Peyer's patch (tissue), 4 donors: ENCODE measurements around the gene COL28A1. TPM values are rescaled to one million over a fixed set of nuclear protein-coding genes. Genes with fewer than 3 reads are reported as not detected.

ENCODE experiments used
- DNase-seq, 3 donors: peaks; one replicate each; pipeline ENCODE4 v3.0.0-alpha.2; 2017 to 2019
- H3K27ac ChIP-seq, 4 donors: fragments of 200-600 bp; sonication (generic); one replicate each; pipeline ENCODE4 v1.5.1; 2016 to 2019
- H3K27me3 ChIP-seq, 2 donors: fragments of 200-600 bp; sonication (generic); one replicate each; pipeline ENCODE4 v1.5.1; 2019
- H3K36me3 ChIP-seq, 3 donors: fragments of 200-600 bp; sonication (generic); one replicate each; pipeline ENCODE4 v1.5.1; 2016 to 2019
- H3K4me1 ChIP-seq, 4 donors: fragments of 200-600 bp; sonication (generic); one replicate each; pipeline ENCODE4 v1.5.1; 2016 to 2019
- H3K4me3 ChIP-seq, 4 donors: fragments of 200-600 bp; sonication (generic); 1 replicate in 3 of 4; 2 replicates in 1 of 4; pipeline ENCODE4 v1.5.1; 2016 to 2019; ENCODE audit warnings: mild to moderate bottlenecking in 1 of 4
- H3K9me3 ChIP-seq, 4 donors: fragments of 200-600 bp; sonication (generic); one replicate each; pipeline ENCODE4 v1.5.1; 2016 to 2019; ENCODE audit warnings: mild to moderate bottlenecking in 1 of 4
- POLR2A ChIP-seq, 2 donors: fragments of 450-650 bp; IDR thresholded peaks; one replicate each; pipeline ENCODE4 v1.5.1; 2017; ENCODE audit warnings: antibody characterized with exemption in 2 of 2, mild to moderate bottlenecking in 2 of 2, moderate library complexity in 2 of 2
- total RNA-seq, 4 donors: library from RNA; depleted of rRNA; stranded (reverse); fragments of >200 nt; gene quantifications; one replicate each; pipeline ENCODE4 v1.1.0, GENCODE V29; 2016
- TF ChIP-seq, protein P1 (sequence below), 6 experiments: fragments of 450-650 bp in 4 of 6; fragments of 200-600 bp in 2 of 6; sonication (generic) in 1 of 6; IDR thresholded peaks; one replicate each; pipeline ENCODE4 v1.5.1; 2017 to 2019; ENCODE audit warnings: antibody characterized with exemption in 6 of 6, mild to moderate bottlenecking in 3 of 6, moderate library complexity in 1 of 6

COL28A1 gene
- total RNA-seq, 4 donors from 2014 or later, result 1.4 to 5.8 (median 1.9) TPM

DNA sequence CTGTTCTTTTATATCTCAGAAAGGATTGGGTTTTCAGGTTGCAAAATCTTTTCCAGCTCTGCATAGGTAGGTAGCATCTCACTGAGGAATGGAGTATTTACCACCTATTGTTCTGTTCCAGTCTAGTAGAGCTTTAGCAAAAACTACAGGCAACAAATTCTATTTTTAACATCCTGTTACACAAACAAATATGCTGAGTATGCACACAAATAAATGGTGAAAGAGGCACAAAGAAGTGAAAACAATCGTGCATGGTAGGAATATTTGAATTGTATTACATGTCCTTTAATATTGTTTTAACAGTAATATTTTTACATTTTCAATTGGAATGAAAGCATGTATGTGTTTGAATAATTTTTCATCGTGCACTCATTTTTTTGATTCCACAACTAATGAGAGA, 16.5 kb upstream of the COL28A1 start:
- Histone ChIP-seq H3K27ac (no peak overlapping the region), H3K9me3 (no peaks in the 10 kb centered on the region), H3K36me3 (no peaks in the 10 kb centered on the region), H3K27me3 (no peaks in the 10 kb centered on the region), H3K4me3 (no peak overlapping the region), H3K4me1 (no peaks in the 10 kb centered on the region)
- no peak for DNase-seq
- TF ChIP-seq, protein P1, sequence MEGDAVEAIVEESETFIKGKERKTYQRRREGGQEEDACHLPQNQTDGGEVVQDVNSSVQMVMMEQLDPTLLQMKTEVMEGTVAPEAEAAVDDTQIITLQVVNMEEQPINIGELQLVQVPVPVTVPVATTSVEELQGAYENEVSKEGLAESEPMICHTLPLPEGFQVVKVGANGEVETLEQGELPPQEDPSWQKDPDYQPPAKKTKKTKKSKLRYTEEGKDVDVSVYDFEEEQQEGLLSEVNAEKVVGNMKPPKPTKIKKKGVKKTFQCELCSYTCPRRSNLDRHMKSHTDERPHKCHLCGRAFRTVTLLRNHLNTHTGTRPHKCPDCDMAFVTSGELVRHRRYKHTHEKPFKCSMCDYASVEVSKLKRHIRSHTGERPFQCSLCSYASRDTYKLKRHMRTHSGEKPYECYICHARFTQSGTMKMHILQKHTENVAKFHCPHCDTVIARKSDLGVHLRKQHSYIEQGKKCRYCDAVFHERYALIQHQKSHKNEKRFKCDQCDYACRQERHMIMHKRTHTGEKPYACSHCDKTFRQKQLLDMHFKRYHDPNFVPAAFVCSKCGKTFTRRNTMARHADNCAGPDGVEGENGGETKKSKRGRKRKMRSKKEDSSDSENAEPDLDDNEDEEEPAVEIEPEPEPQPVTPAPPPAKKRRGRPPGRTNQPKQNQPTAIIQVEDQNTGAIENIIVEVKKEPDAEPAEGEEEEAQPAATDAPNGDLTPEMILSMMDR (IDR thresholded peaks at IDR 0.05), result no peak
- no peak for TF ChIP-seq POLR2A (IDR thresholded peaks at IDR 0.05)

GRCh38 chr7:7550663-7551062, 15.0 kb upstream of the COL28A1 start:
- no peaks in the 10 kb centered on the region for H3K36me3 ChIP-seq
- H3K9me3 ChIP-seq, result no peaks in the 10 kb centered on the region
- no peak overlapping the region for H3K4me3 ChIP-seq
- H3K27ac ChIP-seq, result no peak overlapping the region
- no peak for DNase-seq
- TF ChIP-seq, protein P1 (IDR thresholded peaks at IDR 0.05), result no peak
- no peak for TF ChIP-seq POLR2A (IDR thresholded peaks at IDR 0.05)
- H3K4me1 ChIP-seq, result no peaks in the 10 kb centered on the region
- no peaks in the 10 kb centered on the region for H3K27me3 ChIP-seq

DNA sequence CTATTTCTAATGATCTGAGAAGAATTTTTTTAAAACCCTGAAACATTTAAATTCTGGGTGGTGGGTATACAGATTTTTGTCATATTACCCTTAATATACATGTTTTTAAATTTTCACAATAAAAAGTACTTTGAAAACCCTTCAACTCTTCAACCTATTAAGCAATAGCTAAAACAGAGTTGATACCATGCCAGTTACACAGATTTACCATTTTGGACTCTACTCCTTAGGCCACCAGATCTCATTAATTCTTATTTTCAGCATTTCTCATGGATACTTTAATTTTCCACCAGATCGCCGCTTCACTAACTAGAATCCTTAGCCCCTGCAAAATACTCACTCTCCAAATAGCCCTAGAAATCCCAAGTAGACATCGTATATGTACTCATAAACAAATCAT, 12.7 kb upstream of the COL28A1 start:
- H3K9me3 ChIP-seq, result no peaks in the 10 kb centered on the region
- H3K36me3 ChIP-seq, result no peaks in the 10 kb centered on the region
- no peak overlapping the region for H3K4me3 ChIP-seq
- no peak for TF ChIP-seq POLR2A (IDR thresholded peaks at IDR 0.05)
- H3K27me3 ChIP-seq, result no peaks in the 10 kb centered on the region
- DNase-seq, result no peak
- no peaks in the 10 kb centered on the region for H3K4me1 ChIP-seq
- no peak overlapping the region for H3K27ac ChIP-seq

DNA sequence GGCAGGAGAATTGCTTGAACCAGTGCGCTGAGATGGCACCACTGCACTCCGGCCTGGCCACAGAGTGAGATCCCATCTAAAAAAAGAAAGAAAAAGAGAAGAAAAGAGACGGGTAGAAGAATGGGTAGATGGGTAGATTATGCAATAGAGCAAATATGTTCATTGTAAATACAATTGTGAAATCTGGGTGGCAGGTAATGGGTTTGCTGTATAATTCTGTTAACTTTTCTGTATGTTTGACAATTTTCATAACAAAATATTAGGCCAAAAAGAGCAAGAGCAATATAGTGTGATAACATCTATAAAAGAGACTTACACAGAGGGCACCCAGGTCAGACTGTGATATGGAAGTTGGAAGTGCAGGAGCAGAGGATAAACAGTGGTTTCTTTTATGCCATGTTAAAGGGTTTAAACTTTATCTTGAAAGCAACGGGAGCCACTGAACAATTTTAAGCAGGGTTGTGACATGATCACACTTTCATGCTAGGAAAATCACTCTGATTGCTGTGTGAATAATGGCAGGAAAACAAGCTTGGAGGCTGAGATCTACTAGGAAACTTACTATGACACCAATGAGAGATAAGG, 6.7 kb upstream of the COL28A1 start:
- no peaks in the 10 kb centered on the region for H3K27me3 ChIP-seq
- no peaks in the 10 kb centered on the region for H3K4me1 ChIP-seq
- no peak overlapping the region for H3K27ac ChIP-seq
- no peaks in the 10 kb centered on the region for H3K9me3 ChIP-seq
- TF ChIP-seq POLR2A (IDR thresholded peaks at IDR 0.05), result no peak
- TF ChIP-seq, protein P1 (IDR thresholded peaks at IDR 0.05), result no peak
- no peak overlapping the region for H3K4me3 ChIP-seq
- DNase-seq, result no peak
- no peaks in the 10 kb centered on the region for H3K36me3 ChIP-seq

GRCh38 chr7:7539711-7540110, 4.0 kb upstream of the COL28A1 start:
- Histone ChIP-seq H3K36me3 (no peaks in the 10 kb centered on the region), H3K27me3 (no peaks in the 10 kb centered on the region), H3K9me3 (no peaks in the 10 kb centered on the region), H3K27ac (no peak overlapping the region), H3K4me3 (no peak overlapping the region), H3K4me1 (no peaks in the 10 kb centered on the region)
- no peak for DNase-seq
- TF ChIP-seq POLR2A (IDR thresholded peaks at IDR 0.05), result no peak
- TF ChIP-seq, protein P1 (IDR thresholded peaks at IDR 0.05), result no peak

DNA sequence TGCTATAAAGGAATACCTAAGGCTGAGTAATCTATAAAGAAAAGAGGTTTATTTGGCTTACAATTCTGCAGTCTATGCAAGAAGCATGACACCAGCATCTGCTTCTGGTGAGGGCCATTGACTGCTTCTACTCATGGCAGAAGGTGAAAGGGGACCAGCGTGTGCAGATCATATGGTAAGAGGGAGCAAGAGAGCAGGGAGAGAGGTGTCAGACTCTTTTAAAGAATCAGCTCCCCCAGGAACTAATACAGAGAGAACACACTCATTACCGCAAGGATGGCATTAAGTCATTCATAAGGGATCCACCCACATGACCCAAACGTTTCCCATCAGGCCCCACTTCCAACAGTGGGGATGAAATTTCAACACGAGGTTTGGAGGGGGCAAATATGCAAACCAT, 3.5 kb upstream of the COL28A1 start:
- no peaks in the 10 kb centered on the region for H3K36me3 ChIP-seq
- DNase-seq, result no peak
- TF ChIP-seq POLR2A (IDR thresholded peaks at IDR 0.05), result no peak
- TF ChIP-seq, protein P1 (IDR thresholded peaks at IDR 0.05), result no peak
- H3K4me1 ChIP-seq, result no peaks in the 10 kb centered on the region
- H3K9me3 ChIP-seq, result no peaks in the 10 kb centered on the region
- H3K27ac ChIP-seq, result no peak overlapping the region
- no peak overlapping the region for H3K4me3 ChIP-seq
- no peaks in the 10 kb centered on the region for H3K27me3 ChIP-seq
